GM18909 (cell line): Measurements from ENCODE around the gene HEY2.
"Not testable (repeated sequence)": the region's sequence is repeated elsewhere in the genome, so short reads cannot be mapped to it uniquely, and the experiment has no call there.

Experiments
- ATAC-seq: cut with Tn5 transposase; IDR thresholded peaks from one replicate; pipeline ENCODE4 v1.9.1; 2021; ENCODE audit warnings: mild to moderate bottlenecking; ENCODE audit not compliant: unreplicated experiment, poor library complexity

HEY2 gene

DNA sequence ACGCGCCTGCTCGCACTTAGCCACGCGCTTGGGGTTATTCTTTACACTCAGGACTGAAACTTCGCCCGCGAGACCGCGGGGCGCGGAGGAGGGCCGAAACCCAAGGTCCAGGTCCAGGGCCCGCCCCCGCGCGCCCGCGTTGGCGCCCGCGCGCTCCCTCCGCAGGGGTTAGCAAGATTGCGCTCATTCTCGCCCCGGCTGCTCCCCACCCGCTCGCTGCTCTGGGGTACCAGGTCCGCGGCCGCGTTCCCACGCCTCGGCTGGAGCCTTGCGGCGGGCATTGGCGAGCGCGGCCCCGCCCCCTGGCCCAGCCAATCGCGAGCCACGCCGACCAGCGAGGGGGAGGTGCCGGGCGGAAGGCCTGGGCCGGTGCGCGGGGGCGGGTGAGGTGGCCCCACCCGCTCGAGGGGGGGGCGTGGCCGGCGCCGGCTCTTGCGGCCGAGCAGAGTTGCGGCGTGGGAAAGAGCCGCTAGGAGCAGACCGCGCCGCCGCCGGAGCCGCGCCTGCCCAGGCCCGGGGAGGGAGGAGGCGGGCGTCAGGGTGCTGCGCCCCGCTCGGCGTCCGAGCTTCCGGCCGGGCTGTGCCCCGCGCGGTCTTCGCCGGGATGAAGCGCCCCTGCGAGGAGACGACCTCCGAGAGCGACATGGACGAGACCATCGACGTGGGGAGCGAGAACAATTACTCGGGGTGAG lies at the start of gene HEY2:
Gene HEY2 (plus strand): TSS at position 460 of the 692 bp plus-strand sequence. CDS start 145 bp downstream, at position 605.
- peak; percentile 86 for ATAC-seq

DNA sequence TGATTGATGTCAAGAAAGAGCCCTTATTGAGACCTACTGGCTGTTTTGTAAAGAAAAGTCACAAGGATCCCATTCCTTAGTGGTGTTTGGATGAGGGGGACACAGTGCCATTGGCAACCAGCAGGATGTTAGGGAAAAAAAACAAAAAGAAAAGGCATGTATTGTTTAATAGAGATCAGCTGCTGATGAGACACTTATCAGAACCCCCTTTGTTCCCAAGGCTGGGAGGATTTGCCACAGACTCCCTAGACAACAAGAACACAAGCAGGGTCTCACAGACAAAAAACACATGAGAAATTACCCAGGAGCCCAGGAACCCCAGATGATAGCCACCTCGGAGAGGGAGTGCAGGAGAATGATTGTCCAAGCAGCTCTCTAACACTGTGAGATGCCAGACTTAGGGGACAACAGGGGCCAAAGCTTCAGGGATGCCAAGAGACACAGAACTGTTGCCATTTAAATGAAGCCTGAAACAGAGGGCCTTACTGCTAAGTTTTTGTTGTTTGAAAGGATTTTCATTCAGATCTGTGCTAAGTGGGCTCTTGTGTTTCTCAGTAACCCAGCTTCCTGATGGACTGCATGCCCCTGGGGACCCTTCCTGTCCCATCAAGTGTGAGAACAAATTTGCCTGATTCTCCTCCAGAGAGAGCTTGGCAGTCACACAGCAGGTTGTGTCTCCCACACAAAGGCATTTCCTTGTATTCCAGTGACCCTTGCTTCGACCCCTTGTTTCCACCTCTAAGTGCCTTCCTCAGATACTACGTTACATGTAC lies 48.7 kb upstream of the HEY2 start:
- ATAC-seq: no peak

DNA sequence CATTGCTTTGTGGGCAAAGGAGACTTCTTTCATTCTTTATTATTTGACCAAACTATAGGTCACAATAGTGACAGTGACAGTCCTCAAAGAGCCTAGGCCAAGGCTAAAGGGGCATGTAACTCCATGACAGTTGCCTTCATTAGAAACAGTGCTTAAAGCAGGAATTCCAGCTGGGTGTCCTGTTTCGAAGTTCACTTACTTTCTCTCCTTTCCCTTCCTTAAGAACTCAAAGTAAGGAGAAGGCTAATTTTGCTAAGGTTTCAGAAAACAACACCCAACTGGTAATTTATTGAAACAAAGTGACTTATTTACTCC lies 48.1 kb upstream of the HEY2 start:
- no peak for ATAC-seq

DNA sequence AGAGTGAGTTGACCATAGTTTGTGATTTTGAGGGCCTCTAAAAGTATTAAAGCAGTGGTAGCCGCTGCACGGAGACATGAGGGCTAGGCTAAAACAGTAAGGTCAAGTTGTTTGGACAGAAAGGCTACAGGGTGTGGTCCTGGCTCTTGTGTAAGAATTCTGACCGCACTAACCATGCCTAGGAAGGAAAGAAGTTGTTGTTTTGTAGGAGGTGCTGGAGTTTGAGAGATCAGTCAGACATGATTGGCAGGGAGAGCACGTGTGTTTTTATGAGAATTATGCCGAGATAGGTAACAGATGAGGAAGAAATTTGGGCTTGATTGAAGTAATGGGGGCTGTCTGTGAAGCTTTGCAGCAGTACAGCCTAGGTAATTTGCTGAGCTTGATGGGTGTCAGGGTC lies 45.5 kb upstream of the HEY2 start:
- ATAC-seq: not testable (repeated sequence)

DNA sequence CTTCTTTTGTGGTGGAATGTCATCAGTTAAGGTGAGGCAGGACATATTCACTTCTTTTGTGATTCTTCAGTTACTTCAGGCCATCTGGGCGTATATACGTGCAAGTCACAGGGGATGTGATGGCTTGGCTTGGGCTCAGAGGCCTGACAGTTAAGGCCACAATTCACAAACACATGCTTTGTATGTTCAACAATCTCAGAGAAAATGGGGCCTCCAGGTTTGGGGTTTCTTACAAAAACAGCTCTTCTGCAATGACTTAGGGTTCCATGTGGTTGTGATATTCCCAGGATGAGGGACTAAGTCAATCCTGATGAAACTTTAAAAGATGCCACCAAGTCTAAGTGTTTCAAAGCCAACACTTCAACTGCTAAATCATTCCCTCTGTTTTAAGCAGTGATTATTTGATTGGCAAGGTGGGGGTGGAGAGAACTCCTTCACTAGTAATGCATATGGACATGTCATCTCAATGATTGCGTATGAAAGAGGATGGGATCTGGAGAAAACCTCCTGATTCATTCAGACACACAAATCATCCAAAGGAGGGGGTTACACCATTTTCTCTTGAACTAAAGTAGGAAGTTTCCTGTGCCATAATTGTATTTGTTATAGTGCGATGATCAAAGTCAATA lies 41.7 kb upstream of the HEY2 start:
- ATAC-seq: no peak

DNA sequence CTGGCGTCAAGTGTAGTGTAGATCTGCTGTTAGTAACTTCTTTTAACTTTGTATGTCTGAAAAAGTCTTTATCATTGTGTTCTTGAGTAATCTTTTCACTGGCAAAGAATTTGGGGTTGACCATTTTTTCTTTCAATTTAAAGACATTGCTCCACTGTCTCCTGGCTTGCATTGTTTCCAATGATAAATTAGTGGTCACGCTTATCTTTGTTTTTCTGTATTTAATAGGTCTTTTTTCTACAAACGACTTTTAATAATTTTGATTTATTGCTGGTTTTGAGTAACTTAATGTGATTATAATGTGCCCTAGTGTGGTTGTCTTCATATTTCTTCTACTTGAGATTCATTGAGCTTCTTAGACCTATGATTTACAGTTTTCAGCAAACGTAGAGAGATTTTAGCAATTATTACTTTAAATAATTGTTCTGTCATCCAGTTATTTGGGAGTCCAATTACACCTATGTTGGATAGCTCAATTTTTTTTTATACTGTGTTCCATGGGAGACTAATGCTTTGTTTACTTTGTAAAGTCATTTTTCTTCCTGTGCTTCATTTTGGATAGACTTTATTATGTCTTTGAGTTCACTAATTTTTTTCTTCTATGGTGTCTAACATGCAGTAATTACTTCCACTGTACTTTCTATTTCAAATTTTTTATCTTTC lies 38.3 kb upstream of the HEY2 start:
- ATAC-seq: no peak

DNA sequence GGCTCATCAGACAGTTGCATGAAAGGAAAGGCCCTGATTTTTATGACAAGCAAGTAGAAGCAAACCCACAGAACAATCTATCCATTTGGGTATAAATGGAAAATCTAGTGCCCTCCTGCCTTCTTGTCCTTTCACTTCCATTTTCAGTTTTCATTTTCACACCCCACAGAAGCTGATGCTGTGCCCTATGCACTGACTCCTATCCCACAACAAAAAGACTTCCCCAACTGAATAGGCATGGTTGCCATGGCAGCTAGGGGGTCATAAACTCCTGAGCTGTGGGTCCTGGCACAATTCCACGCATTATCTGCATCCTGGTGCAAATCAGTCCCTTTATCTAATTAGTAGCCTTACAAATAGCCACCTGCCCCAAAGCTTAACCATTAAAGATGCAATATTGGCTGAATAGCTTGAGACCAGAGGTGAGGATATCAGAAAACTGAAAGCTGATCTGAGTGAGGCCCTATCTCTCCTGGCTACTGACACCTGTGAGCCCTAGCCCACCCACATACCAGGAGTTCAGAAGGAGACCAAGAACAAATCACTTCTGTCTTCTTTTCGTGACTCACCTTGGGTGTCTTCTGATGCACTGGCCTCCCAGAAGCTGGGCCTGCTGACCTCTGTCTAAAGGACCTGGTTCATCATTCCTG lies 34.9 kb upstream of the HEY2 start:
- peak; percentile 75 for ATAC-seq

DNA sequence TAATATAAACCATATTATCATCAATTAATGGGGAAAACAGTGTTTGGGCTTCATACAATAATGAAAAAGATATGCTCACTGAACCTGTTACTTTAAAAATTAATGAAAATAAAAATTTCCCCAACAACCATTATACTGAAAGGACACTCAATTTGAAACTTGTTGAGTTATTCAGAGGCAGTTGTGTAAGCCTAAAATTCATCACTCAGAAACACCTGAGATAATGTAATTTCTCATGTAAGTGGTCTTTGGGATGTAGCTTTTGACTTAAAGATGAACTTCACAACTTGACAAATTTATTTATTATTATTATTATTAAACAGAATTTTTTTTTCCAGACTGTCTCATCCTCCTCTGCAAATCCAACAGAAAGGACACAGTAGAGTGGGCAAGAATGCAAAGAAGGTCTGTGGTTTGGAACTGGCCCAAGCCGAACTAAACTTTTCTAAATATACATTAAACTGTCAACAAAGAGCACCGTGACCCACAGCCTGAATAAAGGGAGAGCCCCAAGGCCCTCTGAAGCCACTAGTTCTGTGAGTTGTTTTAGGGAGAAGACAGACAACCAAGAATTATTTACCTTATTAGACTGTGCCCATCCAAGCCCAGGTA lies 32.2 kb upstream of the HEY2 start:
- ATAC-seq: peak; percentile 84

DNA sequence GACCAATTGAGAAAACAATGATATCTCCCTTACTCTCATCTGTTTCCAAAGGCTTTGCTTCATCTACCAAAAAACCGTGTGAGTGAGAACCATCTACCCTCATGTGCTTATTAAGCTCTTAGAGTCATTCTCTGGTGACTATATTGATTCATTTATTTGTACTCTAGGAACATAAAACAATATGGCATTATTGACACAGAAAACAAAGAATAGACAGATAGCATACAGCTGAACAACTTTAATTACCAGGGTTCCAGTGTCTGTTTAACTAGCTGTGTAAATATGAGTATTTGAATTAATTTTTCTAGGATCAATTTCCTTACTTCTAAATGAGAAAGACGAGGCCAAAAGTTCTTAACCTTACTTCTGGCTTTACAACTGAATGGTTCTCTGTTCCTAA lies 31.3 kb upstream of the HEY2 start:
- no peak for ATAC-seq

DNA sequence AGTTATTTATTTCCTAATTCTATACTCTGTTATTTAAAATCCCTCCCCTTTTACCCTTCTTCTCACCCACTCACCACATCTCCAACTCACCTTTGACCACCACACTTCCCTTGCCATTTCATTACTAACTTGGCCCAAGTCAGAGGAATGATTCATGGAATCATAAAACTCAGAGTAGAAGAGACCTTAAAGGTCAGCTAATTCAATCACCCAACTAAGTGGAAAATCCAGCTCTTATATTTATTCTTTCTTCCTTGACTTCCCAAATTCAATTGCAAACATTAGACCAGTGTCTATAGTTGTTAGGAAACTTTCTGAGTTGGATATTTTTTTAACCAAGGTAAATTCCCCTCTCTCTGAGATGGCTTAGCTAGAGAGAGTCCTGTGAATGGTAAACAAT lies 26.5 kb upstream of the HEY2 start:
- no peak for ATAC-seq

DNA sequence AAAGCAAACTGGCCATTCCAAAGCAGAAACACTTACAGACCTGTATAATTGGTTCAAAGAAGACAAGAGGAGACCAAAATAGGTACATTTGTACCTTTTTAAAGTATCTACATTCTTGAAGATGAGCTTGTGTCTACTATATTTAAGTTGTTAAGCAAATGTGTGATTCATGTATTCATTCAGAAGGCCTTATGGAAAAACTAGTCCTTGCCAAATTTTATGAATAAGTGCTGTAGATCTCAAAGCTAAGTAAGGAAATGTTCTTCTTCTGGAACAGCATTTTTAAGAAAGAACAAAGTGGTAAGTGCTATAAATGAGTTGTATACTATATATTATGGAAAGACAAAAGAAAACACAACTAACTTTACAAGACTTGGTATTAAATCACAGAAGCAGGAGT lies 22.2 kb upstream of the HEY2 start:
- no peak for ATAC-seq

DNA sequence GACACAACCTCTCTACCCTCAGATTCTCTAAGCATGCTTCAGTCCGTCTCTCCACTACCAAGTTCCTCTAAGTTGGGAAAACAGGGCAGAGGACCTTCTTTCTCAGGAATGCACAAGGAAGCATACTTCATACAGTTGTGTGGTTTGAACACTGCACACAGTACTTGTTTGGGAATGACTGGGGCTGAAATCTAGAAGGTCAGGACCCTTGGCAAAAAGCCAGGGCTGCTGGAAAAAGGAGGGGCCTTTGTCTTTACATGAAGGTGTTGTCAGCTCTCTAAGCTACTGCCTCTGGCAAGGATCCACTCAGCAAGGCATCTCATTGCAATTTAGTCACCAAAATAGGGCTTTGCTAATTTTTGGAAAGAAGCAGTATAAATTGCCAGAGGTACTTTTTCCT lies 20.7 kb upstream of the HEY2 start:
- no peak for ATAC-seq

DNA sequence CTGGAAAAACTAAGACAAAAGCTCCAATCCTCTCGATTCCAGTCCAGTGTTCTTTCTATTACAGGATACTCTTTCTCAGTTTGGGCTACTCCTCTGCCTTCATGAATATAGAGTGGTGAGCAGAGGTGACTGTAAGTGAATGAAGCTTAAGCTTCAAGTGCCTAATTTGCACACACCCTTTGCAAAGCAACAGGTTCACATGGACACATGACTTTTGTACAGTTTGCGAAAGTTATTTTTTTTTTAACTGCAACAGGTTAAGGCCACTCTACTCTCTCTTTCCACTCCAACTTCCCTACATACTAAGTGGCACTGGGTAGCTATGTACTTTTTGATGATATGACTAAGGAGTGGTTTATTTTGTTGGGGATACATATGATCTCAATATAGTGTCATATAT lies 19.4 kb upstream of the HEY2 start:
- no peak for ATAC-seq

DNA sequence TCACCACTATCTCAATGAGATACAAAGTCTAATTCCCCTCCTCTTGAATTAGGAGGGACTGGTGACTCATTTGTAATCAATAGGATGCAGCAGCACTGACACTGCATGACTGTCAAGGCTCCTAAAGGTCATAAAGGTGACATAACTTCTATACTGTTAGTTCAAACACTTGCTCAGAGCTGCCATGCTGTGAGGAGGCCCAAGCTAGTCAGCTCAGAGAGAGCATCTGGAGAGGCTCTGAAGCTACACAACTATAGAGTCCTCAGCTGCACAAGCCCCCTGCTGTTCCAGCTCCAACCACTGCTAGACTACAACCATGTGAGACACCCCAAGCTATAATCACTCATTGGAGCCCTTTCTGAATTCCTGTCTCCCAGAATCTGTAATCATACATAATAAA lies 17.0 kb upstream of the HEY2 start:
- no peak for ATAC-seq

DNA sequence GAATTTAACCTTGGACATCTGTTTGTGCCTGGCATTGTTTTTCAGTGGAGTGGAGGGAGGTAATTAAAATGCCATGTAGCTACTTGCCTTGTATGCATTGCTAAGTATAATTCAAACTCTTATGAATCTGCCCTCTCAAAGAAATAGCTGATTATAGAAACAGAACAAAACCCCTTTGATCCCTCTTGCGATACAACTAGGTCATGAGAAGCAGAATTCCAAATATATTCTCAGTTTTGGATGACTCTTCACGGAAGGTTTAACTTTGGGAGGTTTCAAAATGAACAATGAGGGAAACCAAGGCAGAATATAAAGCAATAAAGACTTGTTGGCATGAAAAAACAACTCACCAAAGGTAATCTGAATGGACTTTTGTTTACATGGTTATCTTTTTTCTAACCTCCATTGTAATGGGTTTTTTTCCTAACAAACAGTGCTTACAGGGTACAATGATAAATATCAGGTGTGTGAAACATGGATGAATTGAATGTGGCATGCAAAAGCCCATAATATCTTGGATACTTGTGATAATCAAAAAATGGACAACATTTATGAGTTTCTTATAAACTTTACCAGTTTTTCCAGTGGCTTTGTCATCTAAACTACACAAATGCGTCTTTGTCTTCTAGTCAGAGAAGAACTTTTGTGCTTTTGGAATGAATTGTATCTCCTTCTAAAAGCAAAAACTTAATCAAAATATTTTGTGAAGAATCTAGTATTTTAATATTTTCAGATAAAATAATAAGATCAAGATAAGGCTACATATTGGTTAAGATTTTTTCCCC lies 15.7 kb upstream of the HEY2 start:
- no peak for ATAC-seq

DNA sequence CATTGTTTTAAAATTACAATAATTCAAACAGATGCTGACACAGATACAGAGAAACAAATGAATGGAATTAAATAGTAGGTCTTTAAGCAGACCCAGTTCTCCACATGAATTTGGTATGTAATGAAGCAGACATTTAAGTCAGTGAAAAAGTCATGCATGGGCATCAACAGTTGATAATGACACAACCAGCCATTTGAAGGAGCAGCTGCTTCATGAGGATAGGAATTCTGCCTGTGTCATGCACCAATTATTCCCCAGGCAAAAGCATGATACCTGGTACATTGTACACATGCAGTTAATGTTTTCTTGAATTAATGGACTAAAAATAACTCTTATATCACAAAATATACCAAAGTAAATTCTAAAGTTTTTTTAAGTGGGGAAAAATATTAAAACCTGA lies 11.2 kb upstream of the HEY2 start:
- no peak for ATAC-seq

DNA sequence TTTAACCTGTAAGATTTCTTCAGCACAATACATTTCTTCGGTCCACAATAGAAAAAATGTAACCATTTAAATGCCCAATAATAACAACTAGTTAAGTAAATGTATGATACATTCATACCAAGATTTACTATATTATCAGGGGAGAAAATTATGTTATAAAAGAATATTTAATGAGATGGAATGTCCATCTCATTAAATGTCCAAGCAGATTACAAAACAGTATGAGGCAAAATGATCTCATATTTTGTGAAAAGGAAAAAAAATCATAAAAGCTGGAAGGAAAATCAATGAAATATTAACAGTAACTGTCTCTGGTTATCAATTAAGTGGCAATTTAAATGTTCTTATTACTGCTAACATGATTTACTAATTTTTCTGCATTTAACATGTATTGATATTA lies 10.1 kb upstream of the HEY2 start:
- ATAC-seq: no peak

DNA sequence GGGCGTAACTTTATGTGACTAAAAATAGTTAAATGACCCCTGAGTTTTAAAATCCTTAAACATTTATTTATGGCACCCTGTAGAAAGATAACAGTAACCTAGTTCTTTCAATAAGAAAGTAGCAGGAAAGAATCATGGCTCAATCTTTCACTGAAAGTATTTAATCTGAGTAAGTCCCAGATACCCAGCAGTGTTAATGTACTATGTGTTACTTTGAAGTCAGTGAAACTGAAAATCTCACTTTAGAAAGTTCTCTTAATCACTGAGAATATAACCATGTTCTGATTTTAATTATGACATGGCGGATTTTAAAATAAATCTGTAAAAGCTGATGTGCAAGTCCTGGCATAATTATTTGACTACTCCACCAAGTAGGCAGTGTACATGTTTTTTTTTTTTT lies 8.1 kb upstream of the HEY2 start:
- no peak for ATAC-seq

DNA sequence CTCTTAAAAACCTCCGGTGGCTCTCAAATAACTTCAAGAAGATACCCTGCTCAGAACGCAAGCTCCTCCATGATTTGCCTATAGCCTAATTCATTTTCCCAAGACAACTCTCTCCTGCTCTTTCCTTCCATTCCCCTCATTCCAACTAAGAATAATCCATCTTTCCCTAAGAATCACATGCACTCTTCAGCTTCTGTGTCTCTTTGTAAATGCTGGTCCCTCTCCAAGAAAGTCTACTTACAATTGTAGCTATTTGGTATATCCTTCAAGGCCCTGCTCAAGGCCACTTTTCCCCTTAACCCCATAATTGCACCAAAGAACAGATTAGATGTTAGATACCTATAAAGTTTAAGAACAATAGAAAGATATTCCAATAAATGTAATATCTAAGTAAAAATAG lies 7.4 kb upstream of the HEY2 start:
- no peak for ATAC-seq
